A549 (cell line): ENCODE results near the gene HBA1.

ENCODE experiments used
- ESRRA ChIP-seq: fragments of 150-350 bp; IDR thresholded peaks from 2 replicates; pipeline ENCODE4 v1.6.1; 2014; ENCODE audit warnings: mild to moderate bottlenecking, low read length, borderline replicate concordance
- HDAC2 ChIP-seq: fragments of 200-600 bp; sonication (generic); IDR thresholded peaks from 2 replicates; pipeline ENCODE4 v1.6.1; 2016
- JUNB ChIP-seq: fragments of >200 bp; sonication (Bioruptor Twin); formaldehyde crosslinking; IDR thresholded peaks from 2 replicates; pipeline ENCODE4 v1.6.1; 2016
- POLR2AphosphoS2 ChIP-seq: conservative IDR thresholded peaks from 2 replicates; pipeline ENCODE4 v1.6.1; 2012; ENCODE audit warnings: low read length, improper control_type of control experiment, inconsistent platforms
- RFX5 ChIP-seq: fragments of 450-650 bp; IDR thresholded peaks from 2 replicates; pipeline ENCODE4 v1.7.1; 2014; ENCODE audit warnings: antibody characterized with exemption, mild to moderate bottlenecking, moderate library complexity
- ZNF302 ChIP-seq: fragments of 250-450 bp; sonication (Bioruptor Pico); IDR thresholded peaks from 2 replicates; pipeline ENCODE4 v1.9.0; 2021; ENCODE audit warnings: inconsistent platforms, mild to moderate bottlenecking, moderate library complexity
- TF ChIP-seq, protein P1 (sequence below): fragments of >200 bp; sonication (Bioruptor Twin); formaldehyde crosslinking; IDR thresholded peaks from 3 replicates; pipeline ENCODE4 v1.5.1; 2016
- TF ChIP-seq, protein P2 (sequence below): fragments of 200-600 bp; sonication (generic); IDR thresholded peaks from 2 replicates; pipeline ENCODE4 v1.6.1; 2016; ENCODE audit warnings: antibody characterized with exemption, mild to moderate bottlenecking, moderate library complexity

DNA sequence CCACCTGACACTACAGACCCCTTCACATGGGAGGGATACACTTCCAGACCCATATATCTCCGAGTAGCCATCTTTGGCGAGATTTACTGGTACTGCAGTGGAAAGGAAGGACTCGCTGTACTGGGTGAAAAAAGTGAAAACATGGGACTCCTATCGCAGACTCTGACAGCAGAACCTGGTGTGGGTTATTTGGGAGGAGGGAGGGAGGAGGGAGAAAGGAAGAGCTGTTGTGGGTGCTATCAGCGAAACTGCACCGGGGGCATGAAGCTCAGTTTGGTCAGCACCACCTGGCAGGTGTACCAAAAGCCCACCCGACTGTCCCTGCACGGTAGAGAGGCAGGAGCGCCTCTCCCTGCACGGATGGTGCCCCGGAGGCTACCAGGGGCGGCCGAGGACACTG, 8.7 kb downstream of the HBA1 start:
- no peak for TF ChIP-seq RFX5
- no peak for TF ChIP-seq HDAC2
- no peak for TF ChIP-seq POLR2AphosphoS2
- TF ChIP-seq, protein P1, sequence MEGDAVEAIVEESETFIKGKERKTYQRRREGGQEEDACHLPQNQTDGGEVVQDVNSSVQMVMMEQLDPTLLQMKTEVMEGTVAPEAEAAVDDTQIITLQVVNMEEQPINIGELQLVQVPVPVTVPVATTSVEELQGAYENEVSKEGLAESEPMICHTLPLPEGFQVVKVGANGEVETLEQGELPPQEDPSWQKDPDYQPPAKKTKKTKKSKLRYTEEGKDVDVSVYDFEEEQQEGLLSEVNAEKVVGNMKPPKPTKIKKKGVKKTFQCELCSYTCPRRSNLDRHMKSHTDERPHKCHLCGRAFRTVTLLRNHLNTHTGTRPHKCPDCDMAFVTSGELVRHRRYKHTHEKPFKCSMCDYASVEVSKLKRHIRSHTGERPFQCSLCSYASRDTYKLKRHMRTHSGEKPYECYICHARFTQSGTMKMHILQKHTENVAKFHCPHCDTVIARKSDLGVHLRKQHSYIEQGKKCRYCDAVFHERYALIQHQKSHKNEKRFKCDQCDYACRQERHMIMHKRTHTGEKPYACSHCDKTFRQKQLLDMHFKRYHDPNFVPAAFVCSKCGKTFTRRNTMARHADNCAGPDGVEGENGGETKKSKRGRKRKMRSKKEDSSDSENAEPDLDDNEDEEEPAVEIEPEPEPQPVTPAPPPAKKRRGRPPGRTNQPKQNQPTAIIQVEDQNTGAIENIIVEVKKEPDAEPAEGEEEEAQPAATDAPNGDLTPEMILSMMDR, result no peak
- no peak for TF ChIP-seq ESRRA
- TF ChIP-seq JUNB, result no peak
- TF ChIP-seq, protein P2, sequence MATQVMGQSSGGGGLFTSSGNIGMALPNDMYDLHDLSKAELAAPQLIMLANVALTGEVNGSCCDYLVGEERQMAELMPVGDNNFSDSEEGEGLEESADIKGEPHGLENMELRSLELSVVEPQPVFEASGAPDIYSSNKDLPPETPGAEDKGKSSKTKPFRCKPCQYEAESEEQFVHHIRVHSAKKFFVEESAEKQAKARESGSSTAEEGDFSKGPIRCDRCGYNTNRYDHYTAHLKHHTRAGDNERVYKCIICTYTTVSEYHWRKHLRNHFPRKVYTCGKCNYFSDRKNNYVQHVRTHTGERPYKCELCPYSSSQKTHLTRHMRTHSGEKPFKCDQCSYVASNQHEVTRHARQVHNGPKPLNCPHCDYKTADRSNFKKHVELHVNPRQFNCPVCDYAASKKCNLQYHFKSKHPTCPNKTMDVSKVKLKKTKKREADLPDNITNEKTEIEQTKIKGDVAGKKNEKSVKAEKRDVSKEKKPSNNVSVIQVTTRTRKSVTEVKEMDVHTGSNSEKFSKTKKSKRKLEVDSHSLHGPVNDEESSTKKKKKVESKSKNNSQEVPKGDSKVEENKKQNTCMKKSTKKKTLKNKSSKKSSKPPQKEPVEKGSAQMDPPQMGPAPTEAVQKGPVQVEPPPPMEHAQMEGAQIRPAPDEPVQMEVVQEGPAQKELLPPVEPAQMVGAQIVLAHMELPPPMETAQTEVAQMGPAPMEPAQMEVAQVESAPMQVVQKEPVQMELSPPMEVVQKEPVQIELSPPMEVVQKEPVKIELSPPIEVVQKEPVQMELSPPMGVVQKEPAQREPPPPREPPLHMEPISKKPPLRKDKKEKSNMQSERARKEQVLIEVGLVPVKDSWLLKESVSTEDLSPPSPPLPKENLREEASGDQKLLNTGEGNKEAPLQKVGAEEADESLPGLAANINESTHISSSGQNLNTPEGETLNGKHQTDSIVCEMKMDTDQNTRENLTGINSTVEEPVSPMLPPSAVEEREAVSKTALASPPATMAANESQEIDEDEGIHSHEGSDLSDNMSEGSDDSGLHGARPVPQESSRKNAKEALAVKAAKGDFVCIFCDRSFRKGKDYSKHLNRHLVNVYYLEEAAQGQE, result no peak
- TF ChIP-seq ZNF302, result no peak
